Spleen (tissue), 11 donors: ENCODE measurements around the gene TRIM3. TPM values are rescaled to one million over a fixed set of nuclear protein-coding genes. Genes with fewer than 3 reads are reported as not detected.

ENCODE experiments used
- DNase-seq: peaks from one replicate; pipeline ENCODE4 v3.0.0-alpha.2; 2020
- H3K27ac ChIP-seq, 8 donors: fragments of 200-600 bp; sonication (generic) in 7 of 8; 1 replicate in 4 of 8; 2 replicates in 4 of 8; pipeline versions ENCODE4 v1.5.0 to v1.8.0; 2016 to 2021; ENCODE audit warnings: inconsistent platforms in 4 of 8, mild to moderate bottlenecking in 4 of 8, moderate library complexity in 1 of 8
- H3K27me3 ChIP-seq, 7 donors: fragments of 200-600 bp; sonication (generic) in 6 of 7; replicated peaks in 1 of 7; 1 replicate in 4 of 7; 2 replicates in 3 of 7; pipeline versions ENCODE4 v1.5.0 to v1.8.0; 2016 to 2021; ENCODE audit warnings: inconsistent platforms in 3 of 7, mild to moderate bottlenecking in 1 of 7
- H3K36me3 ChIP-seq, 6 donors: fragments of 200-600 bp; sonication (generic) in 5 of 6; 1 replicate in 4 of 6; 2 replicates in 2 of 6; pipeline versions ENCODE4 v1.5.0 to v1.8.0; 2016 to 2021; ENCODE audit warnings: inconsistent platforms in 2 of 6
- H3K4me1 ChIP-seq, 6 donors: fragments of 200-600 bp; sonication (generic) in 5 of 6; 1 replicate in 3 of 6; 2 replicates in 3 of 6; pipeline versions ENCODE4 v1.5.0 to v1.8.0; 2016 to 2021; ENCODE audit warnings: inconsistent platforms in 3 of 6
- H3K4me3 ChIP-seq, 8 donors: fragments of 200-600 bp; sonication (generic) in 7 of 8; 1 replicate in 4 of 8; 2 replicates in 4 of 8; pipeline versions ENCODE4 v1.5.0 to v1.8.0; 2016 to 2021; ENCODE audit warnings: inconsistent platforms in 4 of 8, mild to moderate bottlenecking in 4 of 8, moderate library complexity in 2 of 8
- H3K9me3 ChIP-seq, 8 donors: fragments of 200-600 bp; sonication (generic) in 7 of 8; 1 replicate in 4 of 8; 2 replicates in 4 of 8; pipeline versions ENCODE4 v1.5.0 to v1.8.0; 2016 to 2021; ENCODE audit warnings: inconsistent platforms in 4 of 8
- POLR2A ChIP-seq, 3 donors: fragments of 450-650 bp; IDR thresholded peaks; one replicate each; pipeline ENCODE4 v1.5.1; 2017; ENCODE audit warnings: antibody characterized with exemption in 3 of 3, mild to moderate bottlenecking in 1 of 3
- POLR2AphosphoS5 ChIP-seq, 3 donors: sonication (generic); formaldehyde crosslinking; IDR thresholded peaks; one replicate each; pipeline ENCODE4 v1.5.1; 2017; ENCODE audit warnings: antibody characterized with exemption in 3 of 3
- WGBS, 5 donors: extraction: QIAGEN DNeasy Blood & Tissue Kit in 3 of 5; methylation state at CpG; one replicate each; pipeline versions ENCODE4 v1.1.5 to v1.1.7; 2013 to 2018; 5-methylcytosine and 5-hydroxymethylcytosine counted together
- intact Hi-C: fragments of 100-400 bp; cut with DNase I; formaldehyde crosslinking; loops from one replicate; pipeline ENCODE4 v1.15.0; 2023; ENCODE audit warnings: low total_unique reads
- polyA plus RNA-seq, 3 donors: library from polyadenylated mRNA; stranded (reverse); fragments of 200-250 nt; gene quantifications; one replicate each; pipeline ENCODE4 v1.2.1, GENCODE V29; 2013
- total RNA-seq, 7 donors: library from RNA; depleted of rRNA in 3 of 7; stranded (reverse); fragments of >200 nt in 3 of 7; fragmentation: NEBNext Ultra II Directional in 4 of 7; extraction: Animal tissue kit (Norgen Biotek cat#: 25700) in 4 of 7; gene quantifications; one replicate each; pipeline versions ENCODE4 v1.1.0 to v1.2.1, GENCODE V29; 2016 to 2021
- TF ChIP-seq, protein P1 (sequence below), 11 experiments: fragments of 200-600 bp in 7 of 11; fragments of 450-650 bp in 4 of 11; sonication (generic) in 4 of 11; IDR thresholded peaks in 8 of 11; conservative IDR thresholded peaks in 3 of 11; 1 replicate in 7 of 11; 2 replicates in 4 of 11; pipeline versions ENCODE4 v1.4.0 to v1.8.0; 2016 to 2021; ENCODE audit warnings: antibody characterized with exemption in 11 of 11, inconsistent platforms in 4 of 11, mild to moderate bottlenecking in 1 of 11
- donor health status: healthy with polysubstance abuse.
- donor health status: DM: no; HTN: no; CAD: no; lungs with moderate emphysema.
- donor health status: DM: no; HTN: no; CAD: no.
- donor health status: Bipolar disorder and iron deficiency.
- donor health status: healthy.
- donor health status: DM: no; HTN: no; CAD: no.
- donor health status: DM: yes; HTN: yes; CAD: no.

TRIM3 gene
- total and polyA plus RNA-seq, 10 donors, result 6.3 to 27.6 (median 13.7) TPM

DNA sequence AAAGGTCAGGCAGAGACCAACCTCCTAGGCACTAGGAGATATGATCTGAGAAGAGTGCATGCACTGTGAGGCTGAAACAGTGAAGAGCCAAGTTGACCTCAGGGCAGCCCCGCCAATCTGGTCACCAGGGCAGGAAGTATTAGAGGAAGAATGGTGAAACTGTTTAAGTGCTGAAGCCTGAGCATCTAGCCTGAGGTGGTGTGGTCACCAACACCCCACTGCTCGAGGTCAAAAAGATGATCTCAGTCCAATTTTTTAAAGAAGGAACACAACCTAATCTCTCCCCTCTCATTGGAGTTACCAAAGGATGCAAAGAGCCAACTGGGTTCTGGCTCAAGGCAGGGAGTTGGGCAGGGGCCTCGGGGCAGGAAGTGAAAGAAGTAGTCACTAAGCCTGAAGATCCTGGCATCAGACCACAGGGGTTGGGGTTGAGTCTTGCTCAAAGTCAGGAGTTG lies 58.8 kb downstream of the TRIM3 start:
- peak overlapping the region in 3 of 8 donors; percentile 2 to 48 (median 7) for H3K27ac ChIP-seq
- H3K4me3 ChIP-seq, result no peak overlapping the region
- H3K9me3 ChIP-seq, result no peaks in the 10 kb centered on the region
- peaks cover 0 to 15% (median 12%) of the 10 kb centered on the region in 6 donors for H3K36me3 ChIP-seq
- TF ChIP-seq, protein P1, sequence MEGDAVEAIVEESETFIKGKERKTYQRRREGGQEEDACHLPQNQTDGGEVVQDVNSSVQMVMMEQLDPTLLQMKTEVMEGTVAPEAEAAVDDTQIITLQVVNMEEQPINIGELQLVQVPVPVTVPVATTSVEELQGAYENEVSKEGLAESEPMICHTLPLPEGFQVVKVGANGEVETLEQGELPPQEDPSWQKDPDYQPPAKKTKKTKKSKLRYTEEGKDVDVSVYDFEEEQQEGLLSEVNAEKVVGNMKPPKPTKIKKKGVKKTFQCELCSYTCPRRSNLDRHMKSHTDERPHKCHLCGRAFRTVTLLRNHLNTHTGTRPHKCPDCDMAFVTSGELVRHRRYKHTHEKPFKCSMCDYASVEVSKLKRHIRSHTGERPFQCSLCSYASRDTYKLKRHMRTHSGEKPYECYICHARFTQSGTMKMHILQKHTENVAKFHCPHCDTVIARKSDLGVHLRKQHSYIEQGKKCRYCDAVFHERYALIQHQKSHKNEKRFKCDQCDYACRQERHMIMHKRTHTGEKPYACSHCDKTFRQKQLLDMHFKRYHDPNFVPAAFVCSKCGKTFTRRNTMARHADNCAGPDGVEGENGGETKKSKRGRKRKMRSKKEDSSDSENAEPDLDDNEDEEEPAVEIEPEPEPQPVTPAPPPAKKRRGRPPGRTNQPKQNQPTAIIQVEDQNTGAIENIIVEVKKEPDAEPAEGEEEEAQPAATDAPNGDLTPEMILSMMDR (IDR thresholded peaks at IDR 0.05 in 8 of 11, conservative IDR thresholded peaks at IDR 0.05 in 3 of 11), result no peak
- TF ChIP-seq POLR2AphosphoS5 (IDR thresholded peaks at IDR 0.05), result no peak
- no peak for TF ChIP-seq POLR2A (IDR thresholded peaks at IDR 0.05)
- WGBS, 5 donors, result 30 to 51% (median 33%) methylated on average over 3 of the region's 3 CpGs
- intact Hi-C loops, result no loop called here
- peaks cover 4 to 54% (median 43%) of the 10 kb centered on the region in 6 donors for H3K4me1 ChIP-seq
- no peak for DNase-seq
- peaks cover 0 to 15% (median 0%) of the 10 kb centered on the region in 7 donors for H3K27me3 ChIP-seq

- 81 to 90% (median 88%) methylated on average over 12 of the region's 12 CpGs for WGBS, 5 donors
- Histone ChIP-seq H3K4me3 (no peak overlapping the region), H3K27ac (peak overlapping the region in 2 of 8 donors; percentile 2 to 48), H3K4me1 (peaks cover 4 to 47% (median 38%) of the 10 kb centered on the region in 6 donors), H3K27me3 (peaks cover 0 to 6% (median 0%) of the 10 kb centered on the region in 7 donors), H3K36me3 (peaks cover 0 to 26% (median 16%) of the 10 kb centered on the region in 6 donors), H3K9me3 (no peaks in the 10 kb centered on the region)
- TF ChIP-seq POLR2AphosphoS5 (IDR thresholded peaks at IDR 0.05) (no peak), POLR2A (IDR thresholded peaks at IDR 0.05) (no peak)
- TF ChIP-seq, protein P1 (IDR thresholded peaks at IDR 0.05 in 8 of 11, conservative IDR thresholded peaks at IDR 0.05 in 3 of 11), result no peak
- intact Hi-C loops, result no loop called here
- DNase-seq, result no peak
These were observed 59.9 kb downstream of the TRIM3 start for GRCh38 chr11:6413791-6414201.

DNA sequence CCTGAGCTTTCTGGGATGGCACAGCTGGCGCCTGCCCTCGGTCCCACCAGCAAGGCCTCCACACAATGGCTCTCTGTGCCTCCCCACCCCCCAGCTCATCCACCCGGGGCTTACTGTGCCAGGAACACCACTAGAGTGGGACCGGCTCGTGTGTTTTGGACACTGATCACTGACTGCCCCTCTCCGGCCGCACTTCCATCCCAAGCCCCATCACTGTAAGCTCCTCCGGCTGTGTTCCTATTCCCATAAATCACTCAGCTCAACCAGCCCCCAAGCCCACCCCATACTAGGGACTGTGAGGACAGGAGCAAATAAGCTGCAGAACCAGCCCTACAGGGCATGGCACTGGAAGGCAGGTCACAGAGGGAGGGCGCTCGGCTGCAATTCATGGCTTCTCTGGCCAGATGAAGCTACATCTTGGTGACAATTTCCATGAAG lies 62.1 kb downstream of the TRIM3 start:
- peak; percentile 69 for DNase-seq
- 93 to 97% (median 95%) methylated on average over 10 of the region's 10 CpGs for WGBS, 5 donors
- Histone ChIP-seq H3K27ac (no peak overlapping the region), H3K4me1 (peaks cover 4 to 30% (median 21%) of the 10 kb centered on the region in 6 donors), H3K36me3 (peaks cover 0 to 31% (median 18%) of the 10 kb centered on the region in 6 donors), H3K4me3 (no peak overlapping the region), H3K27me3 (no peaks in the 10 kb centered on the region), H3K9me3 (no peaks in the 10 kb centered on the region)
- intact Hi-C loops, result no loop called here
- TF ChIP-seq POLR2AphosphoS5 (IDR thresholded peaks at IDR 0.05) (no peak), POLR2A (IDR thresholded peaks at IDR 0.05) (no peak)
- TF ChIP-seq, protein P1 (IDR thresholded peaks at IDR 0.05 in 8 of 11, conservative IDR thresholded peaks at IDR 0.05 in 3 of 11), result no peak

- WGBS, 5 donors, result 93 to 97% (median 97%) methylated on average over 8 to 23 of the region's 23 CpGs
- intact Hi-C loops, result no loop called here
These were observed 62.9 kb downstream of the TRIM3 start for GRCh38 chr11:6410695-6411430.

More at GRCh38 chr11:6410695-6411430, 62.9 kb downstream of the TRIM3 start:
- Histone ChIP-seq H3K4me1 (peaks cover 4 to 27% (median 16%) of the 10 kb centered on the region in 6 donors), H3K27me3 (no peaks in the 10 kb centered on the region), H3K36me3 (peaks cover 0 to 31% (median 18%) of the 10 kb centered on the region in 6 donors), H3K27ac (no peak overlapping the region), H3K4me3 (no peak overlapping the region), H3K9me3 (no peaks in the 10 kb centered on the region)
- DNase-seq, result peak; percentile 71
- TF ChIP-seq POLR2AphosphoS5 (IDR thresholded peaks at IDR 0.05), result peak in 1 of 3 donors; percentile 19
- TF ChIP-seq, protein P1 (IDR thresholded peaks at IDR 0.05 in 8 of 11, conservative IDR thresholded peaks at IDR 0.05 in 3 of 11), result no peak
